IMR-90 (cell line): ENCODE results near the gene ZNF625. TPM values are rescaled to one million over a fixed set of nuclear protein-coding genes. Genes with fewer than 3 reads are reported as not detected.

ENCODE experiments used
- ATAC-seq: fragments of 200-7000 bp; cut with Tn5 transposase; 2 replicates; pipeline ENCODE4 v1.9.1; 2020; ENCODE audit warnings: low read depth, mild to moderate bottlenecking, moderate library complexity
- BruUV-seq: library from RNA; stranded (reverse); fragments of 400-500 nt; replicated peaks from 2 replicates; lab custom pipeline; 2021; lab: Mats Ljungman, UMichigan
- CTCF ChIA-PET: fragments of 300-600 bp; formaldehyde crosslinking; extraction: SDS; loops from one replicate; lab custom pipeline; 2021; ENCODE audit warnings: antibody characterized with exemption; lab: Yijun Ruan, JAX
- POLR2A ChIA-PET: fragments of 300-600 bp; sonication (Branson Sonifier 250); formaldehyde crosslinking; loops from one replicate; lab custom pipeline; 2022; ENCODE audit warnings: antibody characterized with exemption; ENCODE audit not compliant: unreplicated experiment; lab: Charles Lee
- DNase-seq: peaks from one replicate; pipeline ENCODE4 v3.0.0; 2013
- H2AFZ ChIP-seq: replicated peaks from 2 replicates; pipeline ENCODE3; 2013; ENCODE audit warnings: low read length, mild to moderate bottlenecking; ENCODE audit not compliant: poor library complexity
- H2AK5ac ChIP-seq: 2 replicates; pipeline ENCODE4 v1.6.1; 2013; ENCODE audit warnings: low read depth, low read length, inconsistent platforms
- H2AK9ac ChIP-seq: replicated peaks from 2 replicates; pipeline ENCODE3; 2013; ENCODE audit warnings: mild to moderate bottlenecking, low read depth, low read length, moderate library complexity; ENCODE audit not compliant: poor library complexity
- H2BK120ac ChIP-seq: 2 replicates; pipeline ENCODE4 v1.6.1; 2013; ENCODE audit warnings: low read depth, low read length, inconsistent platforms
- H2BK15ac ChIP-seq: 3 replicates; pipeline ENCODE4 v1.6.1; 2013; ENCODE audit warnings: low read depth, low read length, inconsistent platforms
- H2BK20ac ChIP-seq: 2 replicates; pipeline ENCODE4 v1.6.1; 2013; ENCODE audit warnings: low read depth, mild to moderate bottlenecking, inconsistent platforms, low read length, moderate library complexity
- H2BK5ac ChIP-seq: 2 replicates; pipeline ENCODE4 v1.6.1; 2013; ENCODE audit warnings: mild to moderate bottlenecking, low read depth, low read length, inconsistent platforms; ENCODE audit not compliant: poor library complexity, severe bottlenecking
- H3K14ac ChIP-seq: replicated peaks from 2 replicates; pipeline ENCODE4 v1.6.1; 2013; ENCODE audit warnings: low read depth, low read length, inconsistent platforms
- H3K18ac ChIP-seq: 2 replicates; pipeline ENCODE4 v1.6.1; 2013; ENCODE audit warnings: low read depth, low read length, control low read depth
- H3K23ac ChIP-seq: 2 replicates; pipeline ENCODE4 v1.6.1; 2013; ENCODE audit warnings: low read depth, low read length, inconsistent platforms
- H3K27ac ChIP-seq: 2 replicates; pipeline ENCODE4 v1.5.1; 2013; ENCODE audit warnings: mild to moderate bottlenecking, control low read depth, low read length; ENCODE audit not compliant: insufficient read depth
- H3K27me3 ChIP-seq: 2 replicates; pipeline ENCODE4 v1.6.1; 2013; ENCODE audit warnings: low read length; ENCODE audit not compliant: control insufficient read depth, insufficient read depth
- H3K36me3 ChIP-seq: 2 replicates; pipeline ENCODE4 v1.6.1; 2013; ENCODE audit warnings: low read length, mixed read lengths; ENCODE audit not compliant: control insufficient read depth, insufficient read depth
- H3K4ac ChIP-seq: 2 replicates; pipeline ENCODE4 v1.6.1; 2013; ENCODE audit warnings: low read depth, low read length, inconsistent platforms
- H3K4me1 ChIP-seq: 2 replicates; pipeline ENCODE4 v1.6.1; 2013; ENCODE audit warnings: low read length, mixed read lengths; ENCODE audit not compliant: control insufficient read depth, insufficient read depth
- H3K4me2 ChIP-seq: 2 replicates; pipeline ENCODE4 v1.6.1; 2013; ENCODE audit warnings: low read depth, mild to moderate bottlenecking, control low read depth, low read length, moderate library complexity
- H3K4me3 ChIP-seq: 2 replicates; pipeline ENCODE4 v1.5.1; 2013; ENCODE audit warnings: low read depth, mild to moderate bottlenecking, control low read depth, low read length, moderate library complexity; ENCODE audit not compliant: insufficient read depth
- H3K56ac ChIP-seq: 2 replicates; pipeline ENCODE4 v1.6.1; 2013; ENCODE audit warnings: low read length, inconsistent platforms; ENCODE audit not compliant: insufficient read depth; ENCODE audit errors: extremely low read depth
- H3K79me1 ChIP-seq, 2 experiments: 2 replicates each; pipeline ENCODE4 v1.6.1; 2013; ENCODE audit warnings: low read length in 2 of 2, inconsistent platforms in 1 of 2, low read depth in 1 of 2
- H3K9ac ChIP-seq: 2 replicates; pipeline ENCODE4 v1.6.1; 2013; ENCODE audit warnings: low read depth, low read length, control low read depth
- H3K9me1 ChIP-seq: 2 replicates; pipeline ENCODE4 v1.6.1; 2013; ENCODE audit warnings: low read length, inconsistent platforms; ENCODE audit not compliant: insufficient read depth
- H3K9me3 ChIP-seq: 2 replicates; pipeline ENCODE4 v1.6.1; 2013; ENCODE audit warnings: low read length; ENCODE audit not compliant: control insufficient read depth, insufficient read depth
- H4K20me1 ChIP-seq: 2 replicates; pipeline ENCODE4 v1.6.1; 2013; ENCODE audit warnings: low read length, inconsistent platforms; ENCODE audit not compliant: insufficient read depth
- H4K5ac ChIP-seq: 2 replicates; pipeline ENCODE4 v1.6.1; 2013; ENCODE audit warnings: mild to moderate bottlenecking, low read depth, low read length, control low read depth
- H4K8ac ChIP-seq, 2 experiments: 2 replicates each; pipeline ENCODE4 v1.6.1; 2013; ENCODE audit warnings: low read depth in 2 of 2, low read length in 2 of 2, control low read depth in 1 of 2, inconsistent platforms in 1 of 2
- H4K91ac ChIP-seq: 2 replicates; pipeline ENCODE4 v1.6.1; 2013; ENCODE audit warnings: low read depth, low read length, inconsistent platforms; ENCODE audit not compliant: insufficient read depth
- MAZ ChIP-seq: IDR thresholded peaks from 2 replicates; pipeline ENCODE4 v1.6.1; 2012; ENCODE audit warnings: low read depth, mild to moderate bottlenecking, low read length, improper control_type of control experiment, moderate library complexity, borderline replicate concordance
- MXI1 ChIP-seq: IDR thresholded peaks from 2 replicates; pipeline ENCODE4 v1.6.1; 2012; ENCODE audit warnings: low read depth, mild to moderate bottlenecking, low read length, moderate library complexity, borderline replicate concordance
- POLR2A ChIP-seq: IDR thresholded peaks from 2 replicates; pipeline ENCODE4 v1.6.1; 2012; ENCODE audit warnings: mild to moderate bottlenecking, low read depth, low read length
- whole genome bisulfite sequencing, 2 experiments: methylation state at CpG; one replicate each; pipeline versions ENCODE4 v1.1.5 to v1.1.7; 2013; ENCODE audit warnings: missing lambda C conversion rate in 2 of 2; ENCODE audit not compliant: insufficient read length in 1 of 2; ENCODE audit errors: extremely low coverage in 2 of 2; 5-methylcytosine and 5-hydroxymethylcytosine counted together
- dilution Hi-C: fragments of 300-500 bp; cut with HindIII; formaldehyde crosslinking; loops from one replicate; pipeline ENCODE4 v1.14.3; 2018; ENCODE audit warnings: low sequenced_read_pairs; ENCODE audit not compliant: unreplicated experiment
- in situ Hi-C: fragments of 300-500 bp; cut with MboI; formaldehyde crosslinking; loops from 3 replicates; pipeline ENCODE4 v1.14.3; 2019; ENCODE audit warnings: low sequenced_read_pairs, inconsistent platforms, mixed read lengths
- intact Hi-C: fragments of 100-400 bp; cut with micrococcal nuclease; formaldehyde crosslinking; loops from 2 replicates; pipeline ENCODE4 v1.10.0; 2022
- polyA plus RNA-seq, 3 experiments: library from polyadenylated mRNA; depleted of rRNA; stranded (reverse); fragments of >200 nt; gene quantifications; 2 replicates each; pipeline ENCODE4 v1.2.3, GENCODE V29; 2012; ENCODE audit warnings: low replicate concordance in 1 of 3
- total RNA-seq: library from RNA; depleted of rRNA; stranded (reverse); fragments of >200 nt; gene quantifications from 2 replicates; pipeline ENCODE4 v1.2.3, GENCODE V29; 2012

The ZNF625 gene
- total and polyA plus RNA-seq, 2 of the 4 experiments (the other 2 are of a cell fraction) = 2.5 to 16.7 TPM

DNA sequence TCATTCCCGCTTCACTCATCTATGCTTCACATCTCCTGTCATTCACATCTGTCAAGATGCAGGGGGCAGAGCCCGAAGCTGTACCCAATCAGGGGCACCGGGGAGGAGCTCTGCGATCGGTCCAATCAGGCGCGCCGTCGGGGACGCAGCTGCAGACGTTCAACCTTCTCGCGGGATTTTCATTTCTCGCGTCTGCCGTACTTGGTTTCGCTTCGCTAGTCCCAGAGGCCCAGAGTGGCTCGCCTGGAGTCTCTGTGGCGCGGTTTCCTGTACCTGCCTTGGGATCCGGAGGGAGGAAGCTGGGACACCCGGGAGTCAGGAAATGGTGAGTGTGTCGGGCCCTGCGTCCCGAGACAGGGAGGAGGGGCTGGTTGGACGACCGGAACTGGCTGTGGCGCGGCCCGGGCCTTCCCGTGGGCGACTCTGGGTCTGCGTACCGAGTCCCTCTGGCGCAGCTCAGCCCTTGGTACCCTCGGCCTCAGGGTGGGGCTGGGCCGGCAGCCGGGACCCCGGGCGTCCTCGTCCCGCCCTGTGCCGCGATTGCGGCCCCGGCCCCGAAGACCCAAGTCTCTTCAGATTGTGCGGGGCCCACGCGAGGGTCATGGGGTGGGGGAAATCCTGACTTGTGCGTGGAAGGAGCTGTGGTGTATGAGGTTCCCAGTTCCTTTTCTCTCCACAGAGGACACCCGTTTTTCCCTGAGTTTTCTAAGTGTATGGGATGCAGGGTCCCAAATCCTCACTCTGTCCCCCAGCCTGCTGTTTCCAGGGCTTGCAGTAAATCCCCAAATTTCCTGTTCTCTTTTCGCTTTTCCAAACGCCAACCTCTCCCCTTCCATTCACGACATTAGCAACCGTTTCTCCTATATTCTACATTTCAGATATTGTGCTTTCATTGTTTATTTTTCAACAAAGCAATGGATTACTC, 6.6 kb upstream of the ZNF625 start, which contains the start of gene ZNF136:
ZNF136 (plus strand) TSS at position 215 of the 925 bp plus-strand sequence; CDS start at position 323, 108 bp downstream.
- ChIA-PET CTCF (interaction anchor here (0.6 kb wide), 1 partner anchor 348 kb away, joined by 6 read pairs; no protein-coding TSS in a partner anchor), POLR2A (no interaction called here)
- H3K27ac ChIP-seq = peak within 1 kb of the TSS; percentile 87
- peak within 1 kb of the TSS; percentile 77 for H3K9ac ChIP-seq
- 0 out of 2 replicates have a peak, but pooled peaks cover 2% of the 10 kb centered on the region for H3K36me3 ChIP-seq
- intact Hi-C loops (loop anchor here (10.0 kb wide), 1 partner anchor 132 kb away; the partner anchor contains the start of gene ZNF44), in situ Hi-C loops (no loop called here), dilution Hi-C loops (no loop called here)
- H3K4me3 ChIP-seq = peak within 1 kb of the TSS; percentile 83
- H3K9me3 ChIP-seq = no peaks in the 10 kb centered on the region
- ATAC-seq (peak; percentile 99), DNase-seq (peak; percentile 95)
- H4K91ac ChIP-seq = peak within 1 kb of the TSS; percentile 65
- peak within 1 kb of the TSS; percentile 60 for H2AK9ac ChIP-seq
- H3K27me3 ChIP-seq = no peaks in the 10 kb centered on the region
- H2BK120ac ChIP-seq = no peak within 1 kb of the TSS
- H3K79me1 ChIP-seq = peaks cover 17 to 35% of the 10 kb centered on the region in 2 experiments; a peak in 2 of 4 replicates
- H3K9me1 ChIP-seq = 0 out of 2 replicates have a peak, but pooled peaks cover 2% of the 10 kb centered on the region
- H3K23ac ChIP-seq = peak within 1 kb of the TSS; percentile 28; the same call in 1 of the 2 replicates
- H2BK5ac ChIP-seq = peak within 1 kb of the TSS; percentile 69
- H4K8ac ChIP-seq = peak within 1 kb of the TSS; percentile 56 to 93
- 0% methylated on average over 27 of the region's 57 CpGs; no CpG with 5 or more reads in 1 of the 2 experiments for WGBS, 2 experiments
- no peak for TF ChIP-seq MAZ
- peak; percentile 41; the same call in 1 of the 2 replicates for TF ChIP-seq MXI1
- TF ChIP-seq POLR2A = peak; percentile 91
- H3K4me1 ChIP-seq = peaks cover 3% of the 10 kb centered on the region
- H3K56ac ChIP-seq = peak within 1 kb of the TSS; percentile 48
- no TSS peak for BruUV-seq
- H3K14ac ChIP-seq = peak within 1 kb of the TSS; percentile 57; the same call in 1 of the 2 replicates
- no peak within 1 kb of the TSS for H2BK15ac ChIP-seq
- peak within 1 kb of the TSS; percentile 98 for H3K4me2 ChIP-seq
- no peak within 1 kb of the TSS for H2BK20ac ChIP-seq
- peak within 1 kb of the TSS; percentile 65; the same call in 1 of the 2 replicates for H4K5ac ChIP-seq
- peak within 1 kb of the TSS; percentile 71 for H3K4ac ChIP-seq
- 0 out of 2 replicates have a peak within 1 kb of the TSS, but pooled peaks have one; percentile 21 for H2AK5ac ChIP-seq
- H4K20me1 ChIP-seq = no peaks in the 10 kb centered on the region
- H2AFZ ChIP-seq = peak within 1 kb of the TSS; percentile 98
- peak within 1 kb of the TSS; percentile 51; the same call in 1 of the 2 replicates for H3K18ac ChIP-seq
